OCI-M2 (cell line): Measurements from ENCODE around the gene CSGALNACT2.

Experiments used
- DNase-seq: peaks from one replicate; lab custom pipeline; 2025; ENCODE audit not compliant: unreplicated experiment; lab: John Stamatoyannopoulos, UW

CSGALNACT2 gene

DNA sequence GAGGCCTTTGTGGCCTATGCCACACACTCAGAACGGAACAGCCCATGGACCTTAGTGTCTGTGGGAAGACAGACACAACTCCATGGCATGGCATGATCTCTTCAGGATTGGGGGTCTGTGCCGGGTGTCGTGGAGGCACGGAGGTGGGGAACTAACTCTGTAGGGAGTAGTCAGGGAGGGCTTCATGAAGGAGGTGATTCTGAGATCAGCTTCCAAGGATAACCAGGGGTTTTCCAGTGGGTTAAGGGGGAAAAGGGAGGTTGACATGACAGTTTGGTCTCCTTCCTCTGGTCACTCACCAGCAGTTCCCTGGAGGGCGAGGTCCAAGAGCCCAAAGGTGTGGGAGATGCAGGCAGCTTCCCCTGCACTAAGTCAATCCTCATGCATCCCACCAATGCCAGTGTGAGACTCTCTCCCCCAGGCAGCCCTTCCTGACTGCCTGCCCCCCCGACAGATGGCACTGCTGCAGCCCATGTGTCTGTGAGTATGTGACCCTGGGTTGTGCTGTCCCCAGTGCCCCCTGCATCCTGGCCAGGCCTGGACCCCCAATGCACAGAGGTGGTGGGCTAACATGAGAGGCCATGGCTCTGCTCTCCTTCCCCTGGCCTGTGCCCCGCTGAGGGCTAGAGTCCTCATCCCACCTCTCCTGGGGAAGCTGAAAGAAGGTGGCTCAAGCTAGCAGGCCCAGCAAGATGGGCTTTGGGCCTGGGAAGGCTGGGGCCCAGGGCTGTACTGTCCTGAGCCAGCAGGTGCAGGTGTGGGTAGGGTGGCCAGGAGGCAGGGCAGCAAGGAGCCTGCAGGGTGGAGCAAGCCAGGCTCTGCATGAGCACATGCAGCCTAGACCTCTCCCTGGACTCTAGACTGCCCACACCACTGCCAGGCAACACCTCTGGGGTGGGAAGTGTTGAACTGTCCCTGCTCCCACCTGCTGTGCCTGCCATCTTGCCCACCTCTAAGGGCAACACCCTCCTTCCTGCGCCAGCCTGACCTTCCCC is 88.9 kb downstream of the CSGALNACT2 start:
- no peak for DNase-seq

- DNase-seq: no peak
These were observed 89.9 kb downstream of the CSGALNACT2 start for GRCh38 chr10:43227911-43228782.

DNA sequence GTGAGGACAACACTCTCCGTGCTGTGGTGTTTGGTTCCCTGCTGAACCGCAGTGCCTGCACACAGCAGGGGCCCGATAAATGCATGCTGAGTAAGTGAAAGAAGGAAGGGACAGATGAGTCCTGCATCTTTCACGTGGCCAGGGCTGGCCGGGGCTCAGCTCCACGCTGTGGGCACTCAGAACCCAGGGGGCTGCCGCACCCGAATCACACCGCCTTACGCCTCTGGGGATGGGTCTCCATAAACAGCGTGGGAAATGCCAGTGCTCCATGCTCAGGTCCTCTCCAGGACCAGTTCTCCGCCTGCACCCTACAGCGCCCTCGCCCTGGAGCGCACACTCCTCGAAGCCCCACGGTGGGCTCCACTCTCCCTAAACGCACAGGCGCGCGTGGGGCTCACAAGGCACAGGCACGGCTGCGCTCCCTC is 90.5 kb downstream of the CSGALNACT2 start:
- no peak for DNase-seq

GRCh38 chr10:43229208-43230061 is 91.2 kb downstream of the CSGALNACT2 start:
- no peak for DNase-seq

GRCh38 chr10:43230101-43230908 is 92.1 kb downstream of the CSGALNACT2 start:
- DNase-seq: no peak

- no peak for DNase-seq
These were observed 92.8 kb downstream of the CSGALNACT2 start for GRCh38 chr10:43230909-43231522.

- no peak for DNase-seq
These were observed 93.4 kb downstream of the CSGALNACT2 start for GRCh38 chr10:43231523-43232078.

- DNase-seq: no peak
These were observed 95.6 kb downstream of the CSGALNACT2 start for GRCh38 chr10:43233601-43234430.

DNA sequence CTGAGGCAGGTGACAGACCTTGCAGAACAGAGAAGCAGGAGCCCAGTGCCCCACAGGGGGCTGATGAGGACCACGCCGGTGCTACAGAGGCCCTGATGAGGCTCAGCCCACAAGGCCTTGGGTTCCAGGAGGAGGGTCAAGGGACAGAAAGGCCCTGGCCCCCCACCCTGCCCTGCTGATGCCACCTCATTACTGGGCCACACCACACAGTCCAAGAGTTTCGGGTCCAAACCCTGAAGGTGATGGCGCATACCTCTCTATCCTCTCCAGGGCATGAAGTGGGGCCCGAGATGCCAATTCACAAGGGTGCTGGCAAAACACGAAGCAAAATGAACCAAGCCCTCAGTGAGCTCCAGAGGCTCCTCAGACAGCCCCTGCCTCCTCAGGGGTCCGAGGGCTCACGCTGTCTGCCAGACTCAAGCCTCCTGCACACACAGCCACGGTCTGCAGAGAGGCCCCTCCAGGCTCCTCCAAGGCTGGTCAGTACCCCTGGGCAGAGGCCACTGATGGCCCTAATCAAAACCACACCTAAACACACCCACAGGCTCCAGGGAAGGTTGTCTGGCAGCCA is 96.3 kb downstream of the CSGALNACT2 start:
- no peak for DNase-seq
